B cell (primary cell): ENCODE data around the gene LRG1. TPM values are rescaled to one million over a fixed set of nuclear protein-coding genes. Genes with fewer than 3 reads are reported as not detected.

Source experiments
- ATAC-seq: fragments of 200-7000 bp; cut with Tn5 transposase; one replicate; pipeline ENCODE4 v1.10.0; 2021; ENCODE audit warnings: low read depth, mild to moderate bottlenecking, moderate number of reproducible peaks, moderate library complexity
- CTCF ChIA-PET: fragments of 350-600 bp; sonication (Branson Sonifier 250); formaldehyde crosslinking; loops from one replicate; lab custom pipeline; 2021; ENCODE audit warnings: antibody characterized with exemption, inconsistent platforms; lab: Charles Lee
- POLR2A ChIA-PET: fragments of 350-600 bp; sonication (Branson Sonifier 250); formaldehyde crosslinking; loops from one replicate; lab custom pipeline; 2021; ENCODE audit warnings: antibody characterized with exemption; lab: Charles Lee
- DNase-seq: peaks from one replicate; pipeline ENCODE4 v3.0.0; 2013
- H2AFZ ChIP-seq: 2 replicates; pipeline ENCODE4 v1.6.1; 2012; ENCODE audit warnings: mild to moderate bottlenecking, low read depth, low read length; ENCODE audit not compliant: insufficient read depth, poor library complexity, severe bottlenecking
- H3K27ac ChIP-seq, 2 donors: 1 replicate in 1 of 2; 2 replicates in 1 of 2; pipeline ENCODE4 v1.5.1; 2012 to 2013; ENCODE audit warnings: low read length in 2 of 2, mild to moderate bottlenecking in 2 of 2, moderate library complexity in 1 of 2
- H3K27me3 ChIP-seq, 4 experiments: fragments of 200-600 bp in 1 of 4; sonication (generic) in 1 of 4; replicated peaks in 1 of 4; 1 replicate in 2 of 4; 2 replicates in 2 of 4; pipeline versions ENCODE4 v1.6.1 to v1.7.0; 2013 to 2016; ENCODE audit warnings: low read length in 3 of 4, mild to moderate bottlenecking in 2 of 4, mixed read lengths in 1 of 4, moderate library complexity in 1 of 4; ENCODE audit not compliant: insufficient read depth in 4 of 4, control insufficient read depth in 3 of 4; ENCODE audit errors: control extremely low read depth in 1 of 4
- H3K36me3 ChIP-seq, 2 experiments: replicated peaks in 1 of 2; 1 replicate in 1 of 2; 2 replicates in 1 of 2; pipeline versions ENCODE4 v1.6.1 to v1.7.1; 2013; ENCODE audit warnings: low read length in 1 of 2; ENCODE audit not compliant: insufficient read depth in 2 of 2, control insufficient read depth in 1 of 2; ENCODE audit errors: control extremely low read depth in 1 of 2, extremely low read depth in 1 of 2
- H3K4me1 ChIP-seq, 2 donors: fragments of 200-600 bp in 1 of 2; sonication (generic) in 1 of 2; 1 replicate in 1 of 2; 2 replicates in 1 of 2; pipeline versions ENCODE4 v1.5.1 to v1.6.1; 2013 to 2017; ENCODE audit warnings: low read length in 2 of 2; ENCODE audit not compliant: control insufficient read depth in 2 of 2, insufficient read depth in 2 of 2
- H3K4me2 ChIP-seq: replicated peaks from 2 replicates; pipeline ENCODE3; 2012; ENCODE audit warnings: mild to moderate bottlenecking, low read depth, low read length; ENCODE audit not compliant: poor library complexity, severe bottlenecking
- H3K4me3 ChIP-seq, 5 experiments: fragments of 200-600 bp in 1 of 5; sonication (generic) in 1 of 5; 1 replicate in 3 of 5; 2 replicates in 2 of 5; pipeline versions ENCODE4 v1.5.1 to v1.7.0; 2011 to 2016; ENCODE audit warnings: low read length in 4 of 5, mild to moderate bottlenecking in 4 of 5, low read depth in 2 of 5, control low read depth in 1 of 5, moderate library complexity in 1 of 5; ENCODE audit not compliant: insufficient read depth in 1 of 5; ENCODE audit errors: control extremely low read depth in 1 of 5, extremely low read depth in 1 of 5
- H3K79me2 ChIP-seq: fragments of 200-600 bp; sonication (generic); one replicate; pipeline ENCODE4 v1.6.0; 2016; ENCODE audit warnings: low read length; ENCODE audit not compliant: control insufficient read depth, insufficient read depth
- H3K9ac ChIP-seq: fragments of 200-600 bp; sonication (generic); 2 replicates; pipeline ENCODE4 v1.6.1; 2017; ENCODE audit warnings: mild to moderate bottlenecking, low read length, moderate library complexity
- H3K9me3 ChIP-seq, 3 donors: one replicate each; pipeline versions ENCODE4 v1.6.1 to v1.7.1; 2013; ENCODE audit warnings: low read length in 2 of 3; ENCODE audit not compliant: control insufficient read depth in 2 of 3, insufficient read depth in 1 of 3; ENCODE audit errors: control extremely low read depth in 1 of 3
- H4K20me1 ChIP-seq: 2 replicates; pipeline ENCODE4 v1.6.0; 2012; ENCODE audit warnings: mild to moderate bottlenecking, low read length; ENCODE audit not compliant: insufficient read depth, control insufficient read depth, poor library complexity, severe bottlenecking
- H3K27ac Mint-ChIP-seq: one replicate; pipeline ENCODE4 v1.8.0; 2021; ENCODE audit warnings: mixed read lengths
- H3K27me3 Mint-ChIP-seq: one replicate; pipeline ENCODE4 v1.8.0; 2021; ENCODE audit warnings: mixed read lengths
- H3K4me1 Mint-ChIP-seq: one replicate; pipeline ENCODE4 v1.8.0; 2021; ENCODE audit warnings: mixed read lengths
- H3K4me3 Mint-ChIP-seq: one replicate; pipeline ENCODE4 v1.8.0; 2021; ENCODE audit warnings: mixed read lengths
- H3K9me3 Mint-ChIP-seq: one replicate; pipeline ENCODE4 v1.8.0; 2022; ENCODE audit warnings: mixed read lengths; ENCODE audit not compliant: insufficient read depth
- EZH2 ChIP-seq: IDR thresholded peaks from 2 replicates; pipeline ENCODE4 v1.6.1; 2012; ENCODE audit warnings: borderline replicate concordance, low read depth, mild to moderate bottlenecking, moderate library complexity, low read length; ENCODE audit not compliant: insufficient read depth, poor library complexity, severe bottlenecking
- WGBS: methylation state at CpG from one replicate; pipeline ENCODE4 v1.1.5; 2013; ENCODE audit warnings: missing lambda C conversion rate; ENCODE audit not compliant: insufficient coverage; 5-methylcytosine and 5-hydroxymethylcytosine counted together
- intact Hi-C: fragments of 100-400 bp; cut with micrococcal nuclease; formaldehyde crosslinking; loops from one replicate; pipeline ENCODE4 v1.10.0; 2022
- polyA plus RNA-seq: library from polyadenylated mRNA; depleted of rRNA; stranded (reverse); fragments of >200 nt; gene quantifications from 2 replicates; pipeline ENCODE4 v1.2.3, GENCODE V29; 2012
- total RNA-seq, 2 donors: library from RNA; stranded (reverse); fragments of 120-200 nt in 1 of 2; gene quantifications; 1 replicate in 1 of 2; 2 replicates in 1 of 2; pipeline versions ENCODE4 v1.2.3 to v1.2.4, GENCODE V29; 2013 to 2022
- TF ChIP-seq, protein P1 (sequence below): fragments of 200-600 bp; IDR thresholded peaks from one replicate; pipeline ENCODE4 v1.8.0; 2022; ENCODE audit warnings: antibody characterized with exemption, mild to moderate bottlenecking

The LRG1 gene
- total and polyA plus RNA-seq, 2 donors (not counting 1 experiment from before 2014, with no cell fraction given) = 0.21 to 0.27 TPM

DNA sequence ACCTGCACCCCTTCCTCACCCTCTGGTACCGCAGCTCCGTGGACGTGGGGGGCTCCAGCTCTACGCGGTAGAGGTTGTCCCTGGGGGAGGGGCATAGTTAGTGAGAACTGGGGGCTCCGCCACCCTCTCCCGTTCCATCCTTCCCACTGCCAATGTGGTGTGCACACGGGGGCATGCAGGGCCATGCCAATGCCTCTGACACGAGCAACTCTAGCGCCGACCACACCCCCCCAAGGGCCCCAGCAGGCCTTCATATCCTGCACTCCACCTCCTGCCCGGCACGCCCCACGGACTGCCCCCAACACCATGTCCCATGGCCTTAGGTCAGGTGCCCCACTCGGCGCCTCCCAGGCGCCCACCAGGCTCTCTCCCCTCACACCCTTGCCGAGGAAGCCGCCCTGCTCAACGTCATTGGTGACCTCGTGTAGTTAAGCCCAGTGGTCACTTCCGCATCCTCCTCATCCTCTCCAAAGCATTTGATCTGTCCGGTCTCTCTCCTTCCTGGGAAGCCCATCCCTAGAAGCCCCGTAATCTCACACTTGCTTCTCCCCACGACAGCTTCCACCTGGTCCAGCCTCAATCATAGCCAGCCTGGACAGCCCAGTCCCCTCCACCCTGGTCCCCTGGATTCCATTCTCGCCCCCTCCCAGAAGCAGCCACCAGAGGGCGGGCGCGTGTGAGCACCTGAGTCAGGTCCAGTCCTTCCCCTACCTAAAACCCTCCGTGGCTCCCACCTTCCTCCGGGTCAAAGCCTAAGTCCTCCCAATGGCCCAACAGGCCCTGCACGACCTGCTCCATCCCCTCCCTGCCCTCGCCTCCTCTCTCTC lies 17.5 kb upstream of the LRG1 start:
- no peak overlapping the region for H3K4me3 Mint-ChIP-seq
- H3K27ac Mint-ChIP-seq = no peak overlapping the region
- peaks cover 3% of the 10 kb centered on the region for H3K4me1 Mint-ChIP-seq
- Histone ChIP-seq H2AFZ (no peak overlapping the region), H3K4me1 (peaks cover 0 to 4% of the 10 kb centered on the region in 2 donors), H3K9me3 (peaks cover 0 to 14% (median 0%) of the 10 kb centered on the region in 3 donors), H4K20me1 (no peaks in the 10 kb centered on the region), H3K36me3 (no peaks in the 10 kb centered on the region), H3K4me3 (no peak overlapping the region), H3K4me2 (no peak overlapping the region), H3K27ac (no peak overlapping the region), H3K9ac (no peak overlapping the region), H3K27me3 (peaks cover 0 to 11% (median 2%) of the 10 kb centered on the region in 4 experiments), H3K79me2 (no peaks in the 10 kb centered on the region)
- peaks cover 9% of the 10 kb centered on the region for H3K27me3 Mint-ChIP-seq
- TF ChIP-seq EZH2 = no peak
- TF ChIP-seq, protein P1, sequence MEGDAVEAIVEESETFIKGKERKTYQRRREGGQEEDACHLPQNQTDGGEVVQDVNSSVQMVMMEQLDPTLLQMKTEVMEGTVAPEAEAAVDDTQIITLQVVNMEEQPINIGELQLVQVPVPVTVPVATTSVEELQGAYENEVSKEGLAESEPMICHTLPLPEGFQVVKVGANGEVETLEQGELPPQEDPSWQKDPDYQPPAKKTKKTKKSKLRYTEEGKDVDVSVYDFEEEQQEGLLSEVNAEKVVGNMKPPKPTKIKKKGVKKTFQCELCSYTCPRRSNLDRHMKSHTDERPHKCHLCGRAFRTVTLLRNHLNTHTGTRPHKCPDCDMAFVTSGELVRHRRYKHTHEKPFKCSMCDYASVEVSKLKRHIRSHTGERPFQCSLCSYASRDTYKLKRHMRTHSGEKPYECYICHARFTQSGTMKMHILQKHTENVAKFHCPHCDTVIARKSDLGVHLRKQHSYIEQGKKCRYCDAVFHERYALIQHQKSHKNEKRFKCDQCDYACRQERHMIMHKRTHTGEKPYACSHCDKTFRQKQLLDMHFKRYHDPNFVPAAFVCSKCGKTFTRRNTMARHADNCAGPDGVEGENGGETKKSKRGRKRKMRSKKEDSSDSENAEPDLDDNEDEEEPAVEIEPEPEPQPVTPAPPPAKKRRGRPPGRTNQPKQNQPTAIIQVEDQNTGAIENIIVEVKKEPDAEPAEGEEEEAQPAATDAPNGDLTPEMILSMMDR = no peak
- ChIA-PET POLR2A (no interaction called here), CTCF (interaction anchor here (0.6 to 1.0 kb wide), 2 partner anchors 79 to 80 kb away, joined by 3 to 5 read pairs; no protein-coding TSS in a partner anchor)
- no peaks in the 10 kb centered on the region for H3K9me3 Mint-ChIP-seq
- no peak for ATAC-seq
- no peak for DNase-seq
- WGBS = 85% methylated on average over 28 of the region's 33 CpGs
- intact Hi-C loops = loop anchor here (5.0 kb wide), 1 partner anchor 80 kb away; the partner anchor contains the start of gene TNFAIP8L1

DNA sequence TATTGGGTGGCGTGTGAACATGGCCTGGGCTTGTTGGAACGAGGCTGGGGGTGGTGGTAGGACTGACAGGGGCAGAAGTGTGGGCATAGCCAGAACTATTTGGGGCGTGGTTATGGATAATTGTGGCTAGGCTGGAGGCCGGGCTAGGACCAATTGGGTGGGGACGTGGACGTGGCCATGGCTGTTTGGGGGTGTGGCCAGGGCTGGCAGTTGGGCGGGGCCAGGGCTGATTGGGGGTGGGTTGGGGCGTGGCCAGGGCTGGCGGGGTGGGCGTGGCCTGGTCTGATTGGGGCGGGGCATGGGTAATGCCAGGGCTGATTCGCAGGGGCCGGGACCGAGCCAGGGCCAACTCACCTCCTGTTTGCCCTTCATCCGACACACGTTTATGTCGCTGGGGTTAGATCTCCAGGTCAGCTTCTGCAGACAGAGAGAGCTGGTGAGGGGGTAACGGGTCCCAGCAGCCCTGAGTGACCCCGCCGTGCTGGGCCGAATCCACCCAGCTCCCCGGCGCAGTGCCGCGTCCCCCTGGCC lies 16.8 kb upstream of the LRG1 start:
- ATAC-seq = no peak

More for the DNA sequence above, 16.8 kb upstream of the LRG1 start:
- no peak overlapping the region for H3K4me3 Mint-ChIP-seq
- peaks cover 0 to 19% (median 0%) of the 10 kb centered on the region in 3 donors for H3K9me3 ChIP-seq
- POLR2A ChIA-PET = no interaction called here
- DNase-seq = no peak
- WGBS = 93% methylated on average over 17 of the region's 25 CpGs
- no peak overlapping the region for H3K27ac Mint-ChIP-seq
- peaks cover 0 to 4% of the 10 kb centered on the region in 2 donors for H3K4me1 ChIP-seq
- no peaks in the 10 kb centered on the region for H3K36me3 ChIP-seq
- no peak overlapping the region for H3K4me3 ChIP-seq
- no peak for TF ChIP-seq EZH2
- TF ChIP-seq, protein P1 = no peak
- intact Hi-C loops = loop anchor here (5.0 kb wide), 1 partner anchor 81 kb away; the partner anchor contains the start of gene TNFAIP8L1
- no peaks in the 10 kb centered on the region for H3K79me2 ChIP-seq
- H3K9ac ChIP-seq = no peak overlapping the region
- no peaks in the 10 kb centered on the region for H4K20me1 ChIP-seq
- H3K4me2 ChIP-seq = no peak overlapping the region
- no peak overlapping the region for H2AFZ ChIP-seq
- peaks cover 0 to 11% (median 2%) of the 10 kb centered on the region in 4 experiments for H3K27me3 ChIP-seq
- H3K9me3 Mint-ChIP-seq = no peaks in the 10 kb centered on the region
- CTCF ChIA-PET = interaction anchor here (0.6 to 1.0 kb wide), 2 partner anchors 79 to 81 kb away, joined by 3 to 5 read pairs; no protein-coding TSS in a partner anchor
- no peak overlapping the region for H3K27ac ChIP-seq
- H3K27me3 Mint-ChIP-seq = peaks cover 13% of the 10 kb centered on the region
- no peaks in the 10 kb centered on the region for H3K4me1 Mint-ChIP-seq
